Smooth muscle cell of the brain vasculature (primary cell): ENCODE data around the gene OR6B1.
"Not testable (repeated sequence)": the region's sequence is repeated elsewhere in the genome, so short reads cannot be mapped to it uniquely, and the experiment has no call there.

ENCODE experiments used
- DNase-seq: peaks from one replicate; pipeline ENCODE4 v3.0.0-alpha.2; 2012; ENCODE audit warnings: low read depth, low spot score

OR6B1 gene

DNA sequence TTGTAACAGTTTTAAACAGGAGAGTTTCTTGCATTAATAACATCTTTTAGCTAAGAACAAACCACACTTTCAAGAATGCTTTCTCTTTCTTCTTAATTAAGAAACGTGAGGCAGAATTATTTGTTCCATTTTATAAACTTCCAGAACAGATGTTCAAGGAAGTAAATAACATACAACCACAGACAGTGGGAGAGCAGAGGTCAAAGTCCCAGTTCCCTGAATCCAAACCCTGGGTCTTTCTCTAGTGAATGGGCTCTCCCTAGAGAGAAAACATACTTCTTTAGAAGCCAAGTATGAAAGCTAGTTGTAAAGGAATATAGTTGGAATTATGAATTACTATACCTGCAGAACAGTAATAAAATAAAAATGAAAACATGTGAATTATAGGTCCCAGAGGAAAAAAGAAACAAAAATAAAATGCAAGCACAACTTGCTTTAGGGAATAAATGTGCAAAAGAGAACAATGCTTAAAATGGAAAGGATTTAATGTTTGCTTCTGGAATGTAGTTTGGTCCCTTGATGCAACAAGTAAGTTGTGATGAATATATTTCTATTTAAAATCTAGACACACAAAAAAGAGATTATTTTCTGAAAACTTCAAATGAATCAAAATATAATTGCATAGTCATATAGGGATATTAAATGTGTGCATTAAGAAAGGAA lies 6.0 kb downstream of the OR6B1 start:
- no peak for DNase-seq

DNA sequence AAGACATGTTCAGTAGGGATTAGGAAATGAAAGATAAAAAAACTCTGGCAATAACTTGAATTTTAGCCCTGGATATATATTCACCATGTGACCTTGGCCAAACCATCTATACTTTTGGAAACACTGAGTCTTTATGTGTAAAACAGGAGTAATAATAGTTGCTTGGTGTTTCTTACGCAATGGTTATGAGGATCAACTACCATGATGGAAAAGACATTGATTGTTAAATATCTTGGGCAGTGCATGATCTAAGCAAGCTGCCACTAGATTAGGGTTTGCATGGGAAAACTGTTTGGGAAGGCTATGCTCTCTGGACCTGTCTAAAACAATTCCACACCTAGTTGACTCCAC lies 6.5 kb downstream of the OR6B1 start:
- DNase-seq, result no peak

DNA sequence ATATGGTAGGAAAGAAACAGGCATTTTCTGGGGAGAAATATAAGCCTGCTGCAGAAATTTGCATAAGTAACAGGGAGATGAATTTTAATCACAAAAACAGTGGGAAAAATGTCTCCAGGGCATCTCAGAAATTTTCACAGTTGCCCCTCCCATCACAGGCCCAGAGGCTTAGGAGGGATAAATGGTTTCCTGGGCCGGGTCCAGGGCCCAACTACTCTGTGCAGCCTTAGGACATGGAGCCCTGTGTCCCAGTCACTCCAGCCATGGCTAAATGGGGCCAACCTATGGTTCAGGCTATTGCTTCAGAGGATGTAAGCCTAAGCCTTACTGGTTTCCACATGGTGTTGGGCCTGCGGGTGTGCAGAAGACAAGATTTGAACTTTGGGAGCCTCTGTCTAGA lies 9.2 kb downstream of the OR6B1 start:
- DNase-seq, result no peak

DNA sequence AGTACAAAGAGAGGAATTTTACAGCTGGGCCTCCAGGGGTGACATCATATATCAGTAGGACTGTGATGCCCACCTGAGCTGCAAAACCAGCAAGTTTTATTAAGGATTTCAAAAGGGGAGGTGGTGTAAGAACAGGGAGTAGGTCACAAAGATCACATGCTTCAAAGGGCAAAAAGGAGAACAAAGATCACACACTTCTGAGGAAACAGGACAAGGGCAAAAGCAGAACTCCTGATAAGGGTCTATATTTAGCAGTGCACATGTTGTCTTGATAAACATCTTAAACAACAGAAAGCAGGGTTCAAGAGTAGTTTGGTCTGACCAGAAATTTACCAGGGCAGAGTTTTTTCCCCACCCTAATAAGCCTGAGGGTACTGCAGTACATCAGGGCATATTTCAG lies 9.9 kb downstream of the OR6B1 start:
- DNase-seq, result not testable (repeated sequence)

DNA sequence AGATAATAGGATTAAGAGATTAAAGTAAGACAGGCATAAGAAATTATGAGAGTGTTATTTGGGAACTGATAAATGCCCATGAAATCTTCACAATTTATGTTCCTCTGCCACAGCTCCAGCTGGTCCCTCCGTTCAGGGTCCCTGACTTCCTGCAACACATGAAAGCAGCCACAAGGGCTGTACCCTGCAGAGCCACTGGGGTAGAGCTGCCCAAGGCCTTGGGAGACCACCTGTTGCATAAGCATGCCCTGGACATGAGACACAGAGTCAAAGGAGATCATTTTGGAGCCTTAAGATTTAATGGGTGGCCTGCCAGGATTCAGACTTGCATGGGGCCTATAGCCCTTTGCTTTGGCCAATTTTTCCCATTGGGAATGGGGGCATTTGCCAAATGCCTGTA lies 10.7 kb downstream of the OR6B1 start:
- not testable (repeated sequence) for DNase-seq

DNA sequence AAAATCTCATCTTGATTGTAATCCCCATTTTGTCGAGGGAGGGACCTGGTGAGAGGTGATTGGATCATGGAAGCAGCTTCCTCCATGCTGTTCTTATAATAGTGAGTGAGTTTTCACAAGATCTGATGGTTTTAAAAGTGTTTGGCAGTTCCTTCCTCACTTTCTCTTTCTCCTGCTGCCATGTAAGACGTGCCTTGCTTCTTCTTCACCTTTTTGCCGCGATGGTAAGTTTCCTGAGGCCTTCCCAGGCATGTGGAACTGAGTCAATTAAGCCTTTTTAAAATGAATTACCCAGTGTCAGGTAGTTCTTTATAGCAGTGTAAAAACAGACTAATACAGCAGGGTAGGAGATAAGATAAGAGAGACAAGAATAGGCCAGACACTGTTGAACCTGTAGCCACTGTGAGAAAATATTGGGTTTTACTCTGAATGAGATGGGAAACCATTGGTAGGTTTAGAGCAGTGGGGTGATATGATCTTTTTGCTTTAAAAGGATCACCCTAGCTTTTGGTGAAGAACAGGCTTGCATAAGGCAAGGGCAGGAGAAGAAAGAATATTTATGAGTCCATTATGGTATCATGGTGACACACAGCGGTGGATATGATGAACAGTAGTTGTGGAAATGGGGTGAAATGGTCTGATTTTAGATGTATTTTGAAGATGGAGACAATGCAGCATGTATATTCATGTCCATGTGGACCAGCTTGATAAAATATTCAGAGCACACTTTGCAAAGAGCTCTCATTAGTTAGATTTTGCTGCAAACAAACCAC lies 11.5 kb downstream of the OR6B1 start:
- no peak for DNase-seq

DNA sequence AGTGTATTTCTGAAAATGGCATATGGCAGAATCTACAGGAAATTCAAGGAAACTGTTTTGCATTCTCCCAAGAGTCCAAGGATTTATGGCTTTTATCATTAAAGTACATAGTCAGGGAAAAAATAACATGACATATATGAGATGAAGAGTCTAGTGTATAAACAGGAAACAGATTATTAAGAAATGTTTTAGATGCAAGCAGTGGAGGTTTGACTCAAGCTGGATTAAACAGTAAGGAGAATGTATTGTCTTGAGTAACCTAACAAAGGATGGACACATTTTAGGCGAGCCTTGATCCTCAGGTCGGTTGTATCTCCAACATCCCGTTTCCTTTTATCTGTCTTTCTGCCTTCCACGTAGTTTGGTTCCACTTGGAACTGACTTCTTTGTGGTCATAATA lies 17.9 kb downstream of the OR6B1 start:
- DNase-seq, result no peak

DNA sequence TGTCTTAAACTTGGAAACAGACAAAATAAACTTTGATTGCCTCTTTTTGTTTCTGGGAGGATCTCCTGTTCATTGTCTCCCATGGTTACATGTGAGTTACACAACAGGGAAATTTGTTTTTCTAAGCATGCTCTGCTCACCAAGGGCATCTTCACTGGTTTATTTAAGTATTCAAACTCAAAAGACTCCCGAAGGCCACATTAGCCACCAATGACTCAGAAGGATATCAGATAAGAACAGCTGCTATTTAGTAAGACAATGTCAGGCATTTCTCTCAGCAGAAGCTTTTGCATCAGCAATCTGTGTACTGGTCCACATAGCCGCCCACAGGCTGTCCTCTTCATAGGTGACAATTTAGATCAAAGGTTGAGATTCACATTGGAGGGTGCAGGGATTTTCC lies 19.3 kb downstream of the OR6B1 start:
- peak; percentile 67 for DNase-seq

DNA sequence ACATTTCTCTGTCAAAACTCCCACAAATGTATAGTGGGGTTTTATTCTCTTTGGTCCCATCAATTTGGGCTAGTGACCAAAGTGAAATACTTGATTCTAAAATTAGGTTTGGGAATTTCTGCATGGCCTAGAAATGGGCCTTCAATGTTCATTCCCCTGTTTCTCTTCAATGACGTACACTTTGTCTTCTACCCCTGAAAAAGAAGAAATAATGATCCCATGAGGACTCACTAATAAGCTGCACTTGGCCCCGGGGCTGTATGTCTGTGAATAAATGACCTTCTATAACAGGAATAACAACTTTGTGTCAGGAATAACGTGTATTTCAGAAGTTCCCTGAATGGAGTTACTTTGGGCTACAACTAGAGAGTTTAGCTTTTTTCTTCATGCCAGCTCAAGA lies 20.2 kb downstream of the OR6B1 start:
- no peak for DNase-seq

DNA sequence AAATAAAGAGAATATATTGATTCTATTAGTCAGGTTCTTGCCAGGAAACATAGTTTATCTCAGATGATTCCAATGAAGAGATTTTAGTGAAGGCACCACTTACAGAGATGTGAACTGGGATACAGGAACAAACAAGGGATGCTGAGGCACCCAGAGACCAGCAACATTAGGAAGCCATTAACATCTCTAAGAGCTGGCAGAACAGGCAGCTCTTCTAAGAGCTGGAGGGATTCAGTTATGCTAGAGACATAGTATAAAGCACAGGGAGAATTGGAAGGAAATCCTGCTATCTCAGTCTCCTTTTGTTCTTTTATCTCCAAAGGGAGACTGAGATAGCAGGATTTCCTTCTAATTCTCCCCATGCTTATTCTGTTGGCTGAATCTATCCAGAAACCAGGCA lies 22.0 kb downstream of the OR6B1 start:
- DNase-seq, result no peak

DNA sequence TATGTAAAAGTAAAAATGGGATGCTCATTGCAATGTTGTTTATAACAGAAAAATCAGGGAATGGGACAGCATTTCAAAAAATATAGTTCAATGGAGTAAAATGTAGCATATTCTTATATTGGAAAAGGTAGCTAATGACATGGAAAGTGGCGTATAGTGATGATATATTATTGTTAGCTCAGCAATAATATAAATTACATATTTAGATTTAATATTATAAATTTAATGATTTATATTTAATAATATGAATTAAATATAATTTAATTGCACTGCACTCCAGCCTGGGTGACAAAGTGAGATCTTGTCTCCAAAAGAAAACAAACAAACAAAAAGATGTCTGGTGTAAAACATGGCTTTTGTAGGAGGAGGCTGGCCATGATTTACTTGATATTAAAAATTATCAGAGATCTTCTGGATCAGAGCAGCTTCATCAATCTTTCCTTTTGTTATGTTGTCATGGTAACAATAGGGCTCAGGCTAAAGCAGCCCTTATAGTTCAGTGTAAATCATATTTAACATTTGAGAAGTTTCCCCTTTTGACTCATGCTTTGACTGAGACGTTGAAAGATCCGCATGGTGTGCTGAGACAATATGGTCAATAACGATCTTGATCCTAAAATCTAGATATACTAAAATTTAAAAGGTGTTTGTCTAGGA lies 23.2 kb downstream of the OR6B1 start:
- DNase-seq, result no peak

DNA sequence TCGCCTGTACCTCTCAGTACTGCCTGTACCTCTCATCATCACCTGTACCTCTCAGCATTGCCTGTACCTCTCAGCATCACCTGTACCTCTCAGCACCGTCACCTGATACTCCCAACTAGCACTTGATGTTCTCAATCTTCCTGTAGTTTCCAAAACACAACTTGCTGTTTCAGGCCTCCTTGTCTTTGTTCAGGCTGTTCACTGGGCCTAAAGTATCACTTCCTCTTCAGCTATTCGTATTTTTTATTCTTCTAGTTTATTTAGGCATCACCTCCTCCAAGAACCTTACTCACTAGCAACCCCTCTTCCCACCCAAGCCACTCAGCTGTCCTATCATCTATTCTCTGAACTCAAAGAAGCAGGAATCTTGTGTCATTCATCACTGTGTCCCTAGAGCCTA lies 24.1 kb downstream of the OR6B1 start:
- DNase-seq, result no peak

DNA sequence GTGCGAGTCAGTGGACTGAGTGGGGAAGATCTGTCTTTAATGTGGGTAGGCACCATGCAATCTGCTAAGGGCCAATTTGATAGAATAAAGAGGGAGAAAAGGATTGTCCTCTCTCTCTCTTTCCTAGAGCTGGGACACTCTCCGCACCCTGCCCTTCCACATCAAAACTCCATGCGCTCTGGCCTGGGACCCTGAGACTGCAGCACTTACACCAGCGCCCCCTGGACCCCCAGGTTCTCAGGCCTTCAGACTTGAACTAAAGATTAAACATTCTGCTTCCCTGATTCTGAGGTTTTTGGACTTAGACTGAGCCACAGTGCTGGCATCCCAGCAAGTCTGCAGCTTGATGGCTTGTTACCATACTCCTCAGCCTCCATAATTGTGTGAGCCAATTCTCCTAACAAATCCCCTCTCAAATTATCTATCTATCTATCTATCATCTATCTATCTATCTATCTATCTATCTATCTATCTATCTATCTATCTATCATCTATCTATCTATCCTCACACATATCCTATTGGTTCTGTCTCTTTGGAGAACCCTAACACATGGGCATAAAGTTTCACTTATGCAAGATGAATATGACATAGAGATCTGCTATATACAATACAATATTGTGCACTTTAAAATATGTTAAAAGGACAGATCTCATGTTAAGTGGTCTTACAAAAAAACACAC lies 26.2 kb downstream of the OR6B1 start:
- no peak for DNase-seq

DNA sequence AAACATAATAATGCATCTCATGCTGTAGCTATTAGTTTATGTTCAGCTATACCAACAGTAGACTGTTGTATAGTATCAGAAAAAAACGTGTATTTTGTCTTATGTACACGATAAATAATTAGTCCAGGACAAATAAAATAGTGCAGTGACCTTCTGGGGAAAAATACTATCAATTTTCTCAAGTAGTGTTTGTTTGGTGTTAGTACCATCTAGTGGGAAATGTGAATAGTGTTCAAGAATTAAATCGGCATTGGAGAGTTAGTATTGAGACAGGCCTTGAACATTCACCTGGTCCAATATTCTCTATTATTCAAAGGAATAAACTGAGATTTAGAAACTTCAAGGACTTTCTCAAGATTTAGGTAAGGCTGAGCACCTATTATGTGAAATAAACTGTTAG lies 26.9 kb downstream of the OR6B1 start:
- no peak for DNase-seq

DNA sequence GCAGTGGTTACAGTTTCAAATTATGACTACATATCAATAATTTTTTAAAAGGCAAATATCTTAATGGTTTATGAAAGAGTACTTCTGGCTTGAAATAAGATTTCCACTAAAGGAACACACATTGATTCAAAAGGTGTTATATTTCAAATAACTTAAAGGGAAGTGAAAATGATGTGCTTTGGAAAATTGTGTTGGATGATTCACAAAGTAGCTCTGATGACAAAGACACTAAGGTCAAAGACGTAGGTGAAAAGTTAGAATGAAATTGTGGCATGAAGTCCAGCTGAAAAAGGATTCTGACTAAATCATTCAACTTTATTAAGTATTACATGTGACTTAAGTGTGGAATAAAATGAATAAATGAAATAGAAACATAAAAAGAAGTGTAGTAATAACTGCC lies 27.9 kb downstream of the OR6B1 start:
- DNase-seq, result no peak

DNA sequence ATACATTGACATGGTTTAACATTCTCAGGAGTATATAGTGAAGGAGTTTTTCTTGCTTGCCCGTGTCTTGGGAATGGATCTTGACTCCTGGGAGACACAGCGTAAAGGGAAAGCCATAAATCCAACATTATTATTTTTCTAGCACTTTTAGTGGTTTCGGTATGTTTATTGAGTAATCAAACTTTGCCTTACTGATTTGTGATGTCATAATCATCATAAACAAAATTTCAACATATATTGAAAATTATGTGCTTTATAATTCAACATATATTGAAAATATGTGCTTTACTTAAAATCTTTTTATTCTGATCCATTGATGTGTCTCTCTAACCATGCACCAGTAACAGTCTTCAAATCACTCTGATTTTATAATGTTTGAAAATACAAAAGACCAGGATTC lies 28.4 kb downstream of the OR6B1 start:
- DNase-seq, result no peak

DNA sequence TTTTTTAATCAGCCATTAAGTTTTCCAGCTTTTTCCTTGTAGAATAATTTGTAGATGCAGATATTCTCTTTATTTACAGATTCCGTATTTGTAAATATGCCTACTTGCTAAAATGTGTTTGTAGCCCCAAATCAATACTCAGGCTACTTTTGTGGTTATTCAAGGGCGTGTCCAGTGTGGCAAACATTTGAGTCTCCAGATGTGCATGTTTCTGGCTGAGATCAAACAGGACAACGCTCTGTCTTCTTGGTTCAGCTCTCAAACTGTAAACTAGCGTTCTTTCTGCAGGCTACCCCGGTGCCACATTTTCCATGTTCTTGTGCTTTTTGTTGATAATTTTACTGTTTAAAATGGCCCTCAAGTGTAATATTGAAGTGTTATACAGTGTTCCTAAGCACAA lies 32.4 kb downstream of the OR6B1 start:
- no peak for DNase-seq

DNA sequence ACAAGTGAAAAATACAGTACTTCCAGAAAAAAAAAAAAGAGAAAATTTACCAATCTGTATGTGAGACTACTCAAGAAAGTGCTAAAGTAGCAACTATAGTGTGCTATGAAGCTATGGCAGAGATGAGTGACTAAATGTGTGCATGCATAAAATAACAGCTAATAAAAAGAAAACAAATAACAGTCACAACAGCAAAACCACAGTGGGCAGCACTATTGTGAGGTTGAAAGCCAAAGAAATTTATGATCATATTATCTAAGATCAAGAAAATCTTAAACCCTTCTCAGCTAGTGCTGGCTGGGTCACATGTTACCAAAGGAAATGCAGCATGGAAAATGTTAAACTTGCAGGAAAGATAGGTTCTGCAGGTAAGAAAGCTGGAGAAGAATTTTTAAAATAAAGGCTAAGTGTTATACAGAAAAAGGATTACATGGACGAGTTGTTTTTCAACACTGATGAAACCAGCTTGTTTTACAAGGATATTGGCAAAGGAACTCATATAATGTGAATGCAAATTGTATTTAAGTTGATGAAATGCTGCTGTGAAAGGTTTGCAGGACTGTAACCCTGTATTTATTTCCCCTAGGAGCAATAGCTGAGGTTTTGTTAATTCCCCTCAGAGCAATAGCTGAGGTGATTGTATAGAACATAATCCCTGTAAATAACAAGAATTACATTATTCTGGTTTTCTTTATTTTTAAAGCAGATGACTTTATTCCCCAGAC lies 33.0 kb downstream of the OR6B1 start:
- DNase-seq, result no peak

DNA sequence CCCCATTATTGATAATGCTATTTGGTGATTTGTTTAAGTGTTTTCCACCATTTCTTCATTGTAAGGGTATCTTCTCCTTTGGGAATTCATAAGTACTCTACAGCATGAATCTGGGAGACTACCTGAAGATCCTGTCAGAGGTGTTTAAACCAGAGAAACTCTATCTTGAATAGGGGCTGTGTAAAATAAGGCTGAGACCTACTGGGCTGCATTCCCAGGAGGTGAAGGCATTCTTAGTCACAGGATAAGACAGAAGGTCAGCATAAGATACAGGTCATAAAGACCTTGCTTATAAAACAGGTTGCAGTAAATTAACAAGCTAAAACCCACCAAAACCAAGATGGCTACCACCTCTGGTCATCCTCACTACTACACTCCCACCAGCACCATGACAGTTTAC lies 35.3 kb downstream of the OR6B1 start:
- DNase-seq, result no peak

DNA sequence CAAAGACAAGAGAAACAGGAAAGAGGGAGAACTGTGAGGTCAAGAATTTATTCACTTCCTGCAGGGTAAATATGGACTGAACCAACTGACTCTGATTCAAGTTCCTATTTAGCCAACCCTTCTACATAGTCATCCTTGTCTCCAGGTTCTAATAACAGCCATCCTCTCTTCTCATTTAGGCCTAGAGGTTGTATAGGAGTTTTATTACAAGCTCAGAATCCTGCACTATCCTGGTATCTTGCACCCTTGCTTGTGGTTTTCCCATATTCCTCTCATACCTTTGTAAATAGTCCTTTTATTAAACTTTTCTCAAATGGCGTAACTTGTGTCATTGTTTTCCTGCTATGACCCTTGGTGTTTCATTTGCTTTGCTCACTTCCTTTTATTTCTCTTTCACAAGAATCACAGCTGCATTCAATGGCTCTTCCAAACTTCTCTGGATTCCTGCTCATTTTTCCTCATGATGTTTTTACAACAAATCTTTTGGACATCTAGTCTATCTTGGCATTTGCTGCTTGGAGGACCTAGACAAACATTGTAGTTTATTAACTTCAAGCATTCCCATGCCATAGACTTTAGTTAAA lies 36.3 kb downstream of the OR6B1 start:
- no peak for DNase-seq

DNA sequence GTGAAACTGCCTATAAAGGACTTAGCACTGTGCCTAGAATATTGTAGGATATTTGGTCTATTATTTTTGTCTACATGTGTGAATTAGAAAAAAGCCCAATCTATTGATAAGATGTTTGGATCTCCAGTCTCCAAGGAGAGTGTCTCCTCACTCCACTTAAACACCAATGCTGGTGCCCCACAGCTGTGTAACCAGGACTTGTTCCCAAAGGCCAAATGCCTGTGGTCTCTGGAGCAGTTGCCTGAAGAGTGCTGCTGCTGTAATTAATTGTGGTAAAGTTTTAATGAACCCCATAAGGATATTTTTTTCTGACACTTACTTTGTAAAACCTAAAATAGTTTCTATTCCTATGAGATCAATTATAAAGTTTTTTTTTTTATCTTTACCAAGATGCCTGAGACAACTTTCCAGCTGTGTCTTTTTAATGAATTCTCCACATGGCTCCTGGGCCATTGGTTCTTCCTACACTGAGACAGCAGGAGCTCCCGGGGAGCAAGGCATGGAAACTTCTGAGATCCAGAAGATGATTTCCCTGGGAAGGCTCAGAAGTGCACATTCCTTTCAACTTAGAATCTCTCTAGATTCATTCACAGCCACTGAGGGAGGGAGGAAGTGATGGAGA lies 37.4 kb downstream of the OR6B1 start:
- no peak for DNase-seq
